ENCODE results near the gene SV2B.

The SV2B gene

GRCh38 chr15:91336687-91337086 is 236.6 kb downstream of the SV2B start:
- ChIA-PET POLR2A (no interaction called here), CTCF (interaction anchor here (1.7 kb wide), 1 partner anchor 34 kb away, joined by 4 read pairs; no protein-coding TSS in a partner anchor)
- TF ChIP-seq ZNF391 (tag by site-specific recombination; IDR thresholded peaks at IDR 0.05; ENCODE audit: borderline replicate concordance, low read depth) (no peak), ZNF747 (tag by site-specific recombination; IDR thresholded peaks at IDR 0.05) (no peak), ZNF169 (tag by site-specific recombination; IDR thresholded peaks at IDR 0.05) (no peak), ZNF280C (tag by site-specific recombination; IDR thresholded peaks at IDR 0.05) (no peak), ZNF768 (tag by site-specific recombination; IDR thresholded peaks at IDR 0.05) (no peak), ZNF174 (tag by site-specific recombination; IDR thresholded peaks at IDR 0.05) (no peak), MYNN (tag by site-specific recombination; IDR thresholded peaks at IDR 0.05; ENCODE audit: borderline replicate concordance) (no peak), MZF1 (tag by site-specific recombination; IDR thresholded peaks at IDR 0.05; ENCODE audit: borderline replicate concordance) (no peak)

GRCh38 chr15:91338766-91339165 is 238.7 kb downstream of the SV2B start:
- no peak overlapping the region for H3K4me3 ChIP-seq (ENCODE audit: low read depth, low read length)
- TF ChIP-seq ZNF791 (tag by site-specific recombination; IDR thresholded peaks at IDR 0.05) (no peak), REST (tag by site-specific recombination; IDR thresholded peaks at IDR 0.05) (peak; percentile 88)
- no peak overlapping the region for H3K27ac ChIP-seq (ENCODE audit: extremely low read depth, low read depth, low read length)
- no peaks in the 10 kb centered on the region for H3K36me3 ChIP-seq (ENCODE audit: control insufficient read depth in 2 of 2, insufficient read depth in 1 of 2, low read length in 2 of 2)
- H3K4me1 ChIP-seq (ENCODE audit: control insufficient read depth, insufficient read depth, low read length), result no peaks in the 10 kb centered on the region
- no peaks in the 10 kb centered on the region for H3K9me3 ChIP-seq (ENCODE audit: control insufficient read depth, insufficient read depth, low read depth, low read length)
- CTCF ChIA-PET, result no interaction called here
- POLR2A ChIA-PET, result interaction anchor here (0.6 kb wide), 2 partner anchors 752 to 922 kb away, joined by 3 read pairs; no protein-coding TSS in a partner anchor

More at GRCh38 chr15:91336687-91337086, 236.6 kb downstream of the SV2B start:
- no peak overlapping the region for H3K27ac ChIP-seq (ENCODE audit: extremely low read depth, low read depth, low read length)
- no peaks in the 10 kb centered on the region for H3K36me3 ChIP-seq (ENCODE audit: control insufficient read depth in 2 of 2, insufficient read depth in 1 of 2, low read length in 2 of 2)
- H3K4me1 ChIP-seq (ENCODE audit: control insufficient read depth, insufficient read depth, low read length), result no peaks in the 10 kb centered on the region
- no peak overlapping the region for H3K4me3 ChIP-seq (ENCODE audit: low read depth, low read length)
- H3K9me3 ChIP-seq (ENCODE audit: control insufficient read depth, insufficient read depth, low read depth, low read length), result no peaks in the 10 kb centered on the region

GRCh38 chr15:91342097-91342496 is 242.0 kb downstream of the SV2B start:
- Histone ChIP-seq H3K4me3 (ENCODE audit: low read depth, low read length) (no peak overlapping the region), H3K4me1 (ENCODE audit: control insufficient read depth, insufficient read depth, low read length) (no peaks in the 10 kb centered on the region), H3K9me3 (ENCODE audit: control insufficient read depth, insufficient read depth, low read depth, low read length) (no peaks in the 10 kb centered on the region), H3K36me3 (ENCODE audit: control insufficient read depth in 2 of 2, insufficient read depth in 1 of 2, low read length in 2 of 2) (no peaks in the 10 kb centered on the region), H3K27ac (ENCODE audit: extremely low read depth, low read depth, low read length) (no peak overlapping the region)
- ChIA-PET POLR2A (no interaction called here), CTCF (no interaction called here)
- TF ChIP-seq AEBP2 (tag by site-specific recombination; IDR thresholded peaks at IDR 0.05; ENCODE audit: borderline replicate concordance), result no peak
- no peak for TF ChIP-seq ZNF791 (tag by site-specific recombination; IDR thresholded peaks at IDR 0.05)
- no peak for TF ChIP-seq ZEB2 (tag by site-specific recombination; IDR thresholded peaks at IDR 0.05)
- TF ChIP-seq ZNF600 (tag by site-specific recombination; IDR thresholded peaks at IDR 0.05), result no peak
- no peak for TF ChIP-seq ZNF394 (tag by site-specific recombination; IDR thresholded peaks at IDR 0.05; ENCODE audit: borderline replicate concordance)
- no peak for TF ChIP-seq IKZF3 (tag by site-specific recombination; IDR thresholded peaks at IDR 0.05)
- TF ChIP-seq ZNF501 (tag by site-specific recombination; IDR thresholded peaks at IDR 0.05), result no peak
- no peak for TF ChIP-seq ZBTB17 (tag by site-specific recombination; IDR thresholded peaks at IDR 0.05)
- no peak for TF ChIP-seq BCL11B (tag by site-specific recombination; IDR thresholded peaks at IDR 0.05; ENCODE audit: low read depth)
- no peak for TF ChIP-seq ZNF701 (tag by site-specific recombination; IDR thresholded peaks at IDR 0.05)
- TF ChIP-seq ZNF529 (tag by site-specific recombination; IDR thresholded peaks at IDR 0.05; ENCODE audit: insufficient replicate concordance), result no peak
- TF ChIP-seq RBAK (tag by site-specific recombination; IDR thresholded peaks at IDR 0.05), result no peak
- no peak for TF ChIP-seq REPIN1 (tag by site-specific recombination; IDR thresholded peaks at IDR 0.05; ENCODE audit: low read depth)
- TF ChIP-seq SALL2 (tag by site-specific recombination; IDR thresholded peaks at IDR 0.05; ENCODE audit: borderline replicate concordance), result no peak
- no peak for TF ChIP-seq ZXDB (tag by site-specific recombination; IDR thresholded peaks at IDR 0.05)
- no peak for TF ChIP-seq ZNF571 (tag by site-specific recombination; IDR thresholded peaks at IDR 0.05)
- TF ChIP-seq ZNF521 (tag by site-specific recombination; IDR thresholded peaks at IDR 0.05), result no peak
- no peak for TF ChIP-seq ZSCAN16 (tag by site-specific recombination; IDR thresholded peaks at IDR 0.05)
